Uterus (tissue), 4 donors: ENCODE results near the gene AK9. TPM values are rescaled to one million over a fixed set of nuclear protein-coding genes. Genes with fewer than 3 reads are reported as not detected.
"Not testable (repeated sequence)": the region's sequence is repeated elsewhere in the genome, so short reads cannot be mapped to it uniquely, and the experiment has no call there.

Experiments used
- DNase-seq, 2 donors: peaks; one replicate each; pipeline ENCODE4 v3.0.0-alpha.2; 2019 to 2020
- H3K27ac ChIP-seq, 2 donors: fragments of 200-600 bp; sonication (generic); 1 replicate in 1 of 2; 2 replicates in 1 of 2; pipeline ENCODE4 v1.5.1; 2016 to 2018
- H3K27me3 ChIP-seq, 2 donors: fragments of 200-600 bp; sonication (generic); one replicate each; pipeline ENCODE4 v1.5.1; 2018 to 2019; ENCODE audit warnings: control low read depth in 1 of 2
- H3K36me3 ChIP-seq, 2 donors: fragments of 200-600 bp; sonication (generic); one replicate each; pipeline ENCODE4 v1.5.1; 2019; ENCODE audit warnings: control low read depth in 1 of 2
- H3K4me1 ChIP-seq, 2 donors: fragments of 200-600 bp; sonication (generic); one replicate each; pipeline ENCODE4 v1.5.1; 2018 to 2019; ENCODE audit warnings: control low read depth in 1 of 2
- H3K4me3 ChIP-seq, 2 donors: fragments of 200-600 bp; sonication (generic); 1 replicate in 1 of 2; 2 replicates in 1 of 2; pipeline ENCODE4 v1.5.1; 2018 to 2019; ENCODE audit warnings: mild to moderate bottlenecking in 1 of 2
- H3K9me3 ChIP-seq, 2 donors: fragments of 200-600 bp; sonication (generic); one replicate each; pipeline ENCODE4 v1.5.1; 2019; ENCODE audit warnings: control low read depth in 1 of 2
- CTCF ChIP-seq, 4 experiments: fragments of 200-600 bp in 2 of 4; fragments of 450-650 bp in 2 of 4; sonication (generic) in 2 of 4; IDR thresholded peaks; one replicate each; pipeline ENCODE4 v1.5.1; 2016 to 2019; ENCODE audit warnings: antibody characterized with exemption in 4 of 4, mild to moderate bottlenecking in 2 of 4, moderate library complexity in 1 of 4
- POLR2A ChIP-seq, 2 donors: fragments of 450-650 bp; IDR thresholded peaks; one replicate each; pipeline ENCODE4 v1.6.1; 2016; ENCODE audit warnings: antibody characterized with exemption in 2 of 2, mild to moderate bottlenecking in 1 of 2, moderate library complexity in 1 of 2
- intact Hi-C: fragments of 100-400 bp; cut with DNase I; formaldehyde crosslinking; loops from one replicate; pipeline ENCODE4 v1.15.1; 2023; ENCODE audit warnings: low total_unique reads
- total RNA-seq, 4 donors: library from RNA; depleted of rRNA in 3 of 4; stranded (reverse); fragments of >200 nt in 3 of 4; gene quantifications; one replicate each; pipeline versions ENCODE4 v1.1.0 to v1.2.4, GENCODE V29; 2014 to 2023
- donor health status: DM: yes; HTN: yes; CAD: no.

Gene AK9
- total RNA-seq, 4 donors from 2014 or later, result 12.3 to 27.9 (median 13.5) TPM

GRCh38 chr6:109687271-109687761 lies 3.7 kb downstream of the AK9 start:
- DNase-seq, result no peak
- H3K4me1 ChIP-seq, result no peaks in the 10 kb centered on the region
- H3K36me3 ChIP-seq, result no peaks in the 10 kb centered on the region
- no peak overlapping the region for H3K27ac ChIP-seq
- no peaks in the 10 kb centered on the region for H3K9me3 ChIP-seq
- H3K27me3 ChIP-seq, result no peaks in the 10 kb centered on the region
- intact Hi-C loops, result no loop called here
- H3K4me3 ChIP-seq, result no peak overlapping the region
- TF ChIP-seq POLR2A (IDR thresholded peaks at IDR 0.05), result no peak
- no peak for TF ChIP-seq CTCF (IDR thresholded peaks at IDR 0.05)

GRCh38 chr6:109686566-109687265 lies 4.3 kb downstream of the AK9 start:
- intact Hi-C loops, result no loop called here
- H3K4me3 ChIP-seq, result no peak overlapping the region
- H3K9me3 ChIP-seq, result no peaks in the 10 kb centered on the region
- no peaks in the 10 kb centered on the region for H3K4me1 ChIP-seq
- H3K27me3 ChIP-seq, result no peaks in the 10 kb centered on the region
- TF ChIP-seq CTCF (IDR thresholded peaks at IDR 0.05) (no peak), POLR2A (IDR thresholded peaks at IDR 0.05) (no peak)
- no peak overlapping the region for H3K27ac ChIP-seq
- no peaks in the 10 kb centered on the region for H3K36me3 ChIP-seq
- no peak for DNase-seq

- H3K27me3 ChIP-seq, H3K4me3 ChIP-seq, H3K4me1 ChIP-seq, H3K36me3 ChIP-seq, H3K27ac ChIP-seq, H3K9me3 ChIP-seq, DNase-seq, intact Hi-C loops: not testable (repeated sequence)
These were observed 12.1 kb downstream of the AK9 start for GRCh38 chr6:109678661-109679505.

- no peak for DNase-seq
- TF ChIP-seq CTCF (IDR thresholded peaks at IDR 0.05) (no peak), POLR2A (IDR thresholded peaks at IDR 0.05) (no peak)
- intact Hi-C loops, result no loop called here
These were observed 12.8 kb downstream of the AK9 start for GRCh38 chr6:109678240-109678639.

GRCh38 chr6:109676724-109677123 lies 14.3 kb downstream of the AK9 start:
- H3K27ac ChIP-seq, result no peak overlapping the region
- H3K4me1 ChIP-seq, result no peaks in the 10 kb centered on the region
- no peaks in the 10 kb centered on the region for H3K9me3 ChIP-seq
- H3K36me3 ChIP-seq, result no peaks in the 10 kb centered on the region
- no peak overlapping the region for H3K4me3 ChIP-seq
- intact Hi-C loops, result no loop called here
- no peak for TF ChIP-seq CTCF (IDR thresholded peaks at IDR 0.05)
- no peak for TF ChIP-seq POLR2A (IDR thresholded peaks at IDR 0.05)
- DNase-seq, result no peak
- no peaks in the 10 kb centered on the region for H3K27me3 ChIP-seq

More at GRCh38 chr6:109678240-109678639, 12.8 kb downstream of the AK9 start:
- Histone ChIP-seq H3K27ac (no peak overlapping the region), H3K36me3 (no peaks in the 10 kb centered on the region), H3K27me3 (no peaks in the 10 kb centered on the region), H3K4me1 (no peaks in the 10 kb centered on the region), H3K9me3 (no peaks in the 10 kb centered on the region), H3K4me3 (no peak overlapping the region)
